Gastroesophageal sphincter (tissue), 4 donors: ENCODE results near the gene THADA. TPM values are rescaled to one million over a fixed set of nuclear protein-coding genes. Genes with fewer than 3 reads are reported as not detected.

Source experiments
- ATAC-seq: fragments of 150-250 bp; one replicate; pipeline ENCODE4 v1.9.1; 2016; ENCODE audit warnings: mild to moderate bottlenecking, moderate library complexity
- H3K27ac ChIP-seq, 4 donors: fragments of 200-600 bp; sonication (generic) in 3 of 4; 1 replicate in 3 of 4; 2 replicates in 1 of 4; pipeline ENCODE4 v1.5.1; 2016 to 2019
- H3K27me3 ChIP-seq: fragments of 200-600 bp; sonication (generic); one replicate; pipeline ENCODE4 v1.5.1; 2019
- H3K36me3 ChIP-seq, 2 donors: fragments of 200-600 bp; sonication (generic); one replicate each; pipeline ENCODE4 v1.5.1; 2019; ENCODE audit warnings: control low read depth in 1 of 2
- H3K4me1 ChIP-seq, 3 donors: fragments of 200-600 bp; sonication (generic); 1 replicate in 2 of 3; 2 replicates in 1 of 3; pipeline ENCODE4 v1.5.1; 2016 to 2019; ENCODE audit warnings: control low read depth in 2 of 3
- H3K4me3 ChIP-seq, 2 donors: fragments of 200-600 bp; sonication (generic); one replicate each; pipeline ENCODE4 v1.5.1; 2019; ENCODE audit warnings: mild to moderate bottlenecking in 1 of 2, moderate library complexity in 1 of 2
- H3K9me3 ChIP-seq, 3 donors: fragments of 200-600 bp; sonication (generic); one replicate each; pipeline ENCODE4 v1.5.1; 2017 to 2019; ENCODE audit warnings: control low read depth in 2 of 3
- CTCF ChIP-seq, 4 experiments: fragments of 200-600 bp in 2 of 4; fragments of 450-650 bp in 2 of 4; sonication (generic) in 1 of 4; IDR thresholded peaks; one replicate each; pipeline ENCODE4 v1.5.1; 2017 to 2019; ENCODE audit warnings: antibody characterized with exemption in 4 of 4, mild to moderate bottlenecking in 2 of 4, moderate library complexity in 2 of 4
- EP300 ChIP-seq: sonication (generic); formaldehyde crosslinking; IDR thresholded peaks from one replicate; pipeline ENCODE4 v1.6.1; 2017; ENCODE audit warnings: antibody characterized with exemption, mild to moderate bottlenecking
- POLR2A ChIP-seq, 2 donors: fragments of 450-650 bp; IDR thresholded peaks; one replicate each; pipeline ENCODE4 v1.6.1; 2017; ENCODE audit warnings: antibody characterized with exemption in 2 of 2, mild to moderate bottlenecking in 2 of 2, moderate library complexity in 1 of 2
- POLR2AphosphoS5 ChIP-seq: sonication (generic); formaldehyde crosslinking; IDR thresholded peaks from one replicate; pipeline ENCODE4 v1.6.1; 2017; ENCODE audit warnings: antibody characterized with exemption
- WGBS, 2 donors: methylation state at CpG; one replicate each; pipeline ENCODE4 v1.1.5; 2018; ENCODE audit warnings: low coverage in 1 of 2; 5-methylcytosine and 5-hydroxymethylcytosine counted together
- total RNA-seq, 4 donors: library from RNA; depleted of rRNA; stranded (reverse); fragments of >200 nt; gene quantifications; one replicate each; pipeline ENCODE4 v1.1.0, GENCODE V29; 2016

THADA gene
- total RNA-seq, 4 donors from 2014 or later = 19.7 to 34.4 (median 22.3) TPM

- peaks cover 1 to 26% (median 4%) of the 10 kb centered on the region in 3 donors for H3K4me1 ChIP-seq
- no peak overlapping the region for H3K27ac ChIP-seq
- H3K9me3 ChIP-seq = no peaks in the 10 kb centered on the region
- H3K4me3 ChIP-seq = no peak overlapping the region
- WGBS, 2 donors = 79% methylated on average over 3 of the region's 3 CpGs; no CpG with 5 or more reads in 1 of the 2 donors
- no peaks in the 10 kb centered on the region for H3K27me3 ChIP-seq
- H3K36me3 ChIP-seq = peaks cover 0 to 7% of the 10 kb centered on the region in 2 donors
- TF ChIP-seq POLR2AphosphoS5 = no peak
- no peak for TF ChIP-seq POLR2A (IDR thresholded peaks at IDR 0.05)
- TF ChIP-seq CTCF (IDR thresholded peaks at IDR 0.05) = no peak
- no peak for TF ChIP-seq EP300
- ATAC-seq = no peak
These were observed 126.1 kb downstream of the THADA start for GRCh38 chr2:43469713-43470112.

GRCh38 chr2:43469094-43469493, 126.7 kb downstream of the THADA start:
- Histone ChIP-seq H3K4me1 (peaks cover 6 to 32% (median 8%) of the 10 kb centered on the region in 3 donors), H3K27ac (peak overlapping the region in 1 of 4 donors; percentile 60), H3K27me3 (no peaks in the 10 kb centered on the region), H3K36me3 (peaks cover 0 to 7% of the 10 kb centered on the region in 2 donors), H3K4me3 (no peak overlapping the region), H3K9me3 (no peaks in the 10 kb centered on the region)
- 79 to 80% methylated on average over 3 of the region's 3 CpGs for WGBS, 2 donors
- no peak for ATAC-seq
- TF ChIP-seq CTCF (IDR thresholded peaks at IDR 0.05) (no peak), EP300 (no peak), POLR2A (IDR thresholded peaks at IDR 0.05) (no peak), POLR2AphosphoS5 (no peak)

- Histone ChIP-seq H3K9me3 (no peaks in the 10 kb centered on the region), H3K4me3 (no peak overlapping the region), H3K4me1 (peaks cover 18 to 44% (median 20%) of the 10 kb centered on the region in 3 donors), H3K27ac (peak overlapping the region in 3 of 4 donors; percentile 52 to 60 (median 59)), H3K27me3 (no peaks in the 10 kb centered on the region), H3K36me3 (peaks cover 0 to 7% of the 10 kb centered on the region in 2 donors)
- 22 to 41% methylated on average over 3 of the region's 3 CpGs for WGBS, 2 donors
- ATAC-seq = no peak
- TF ChIP-seq EP300 (no peak), POLR2A (IDR thresholded peaks at IDR 0.05) (no peak), POLR2AphosphoS5 (peak; percentile 21)
These were observed 127.9 kb downstream of the THADA start for GRCh38 chr2:43467891-43468290.

GRCh38 chr2:43465234-43465633, 130.6 kb downstream of the THADA start:
- Histone ChIP-seq H3K4me1 (peaks cover 27 to 70% (median 31%) of the 10 kb centered on the region in 3 donors), H3K27ac (peak overlapping the region in 3 of 4 donors; percentile 64 to 77 (median 64)), H3K27me3 (no peaks in the 10 kb centered on the region), H3K36me3 (no peaks in the 10 kb centered on the region), H3K4me3 (no peak overlapping the region), H3K9me3 (no peaks in the 10 kb centered on the region)
- TF ChIP-seq POLR2AphosphoS5 (no peak), CTCF (IDR thresholded peaks at IDR 0.05) (peak in 1 of 4 experiments; percentile 5)
- 80 to 81% methylated on average over 2 of the region's 2 CpGs for WGBS, 2 donors
- no peak for ATAC-seq

GRCh38 chr2:43464590-43464989, 131.2 kb downstream of the THADA start:
- Histone ChIP-seq H3K27ac (peak overlapping the region; percentile 56 to 77 (median 64)), H3K27me3 (no peaks in the 10 kb centered on the region), H3K9me3 (no peaks in the 10 kb centered on the region), H3K36me3 (no peaks in the 10 kb centered on the region), H3K4me3 (no peak overlapping the region), H3K4me1 (peaks cover 28 to 77% (median 31%) of the 10 kb centered on the region in 3 donors)
- WGBS, 2 donors = 27 to 32% methylated on average over 7 of the region's 7 CpGs
- TF ChIP-seq POLR2AphosphoS5 (peak; percentile 35), EP300 (no peak)
- ATAC-seq = peak; percentile 86

- Histone ChIP-seq H3K4me3 (no peak overlapping the region), H3K27ac (peak overlapping the region in 3 of 4 donors; percentile 48 to 64 (median 64))
- WGBS, 2 donors = 9 to 43% methylated on average over 4 of the region's 4 CpGs
These were observed 132.8 kb downstream of the THADA start for GRCh38 chr2:43462866-43463641.

More at GRCh38 chr2:43462866-43463641, 132.8 kb downstream of the THADA start:
- H3K4me1 ChIP-seq = peaks cover 31 to 80% (median 33%) of the 10 kb centered on the region in 3 donors
- TF ChIP-seq POLR2A (IDR thresholded peaks at IDR 0.05) (no peak), EP300 (no peak), CTCF (IDR thresholded peaks at IDR 0.05) (no peak), POLR2AphosphoS5 (no peak)
- H3K9me3 ChIP-seq = no peaks in the 10 kb centered on the region
- no peaks in the 10 kb centered on the region for H3K36me3 ChIP-seq
- ATAC-seq = no peak
- H3K27me3 ChIP-seq = no peaks in the 10 kb centered on the region
